IMR-90 (cell line): ENCODE data around the gene TRPM1. TPM values are rescaled to one million over a fixed set of nuclear protein-coding genes. Genes with fewer than 3 reads are reported as not detected.

Experiments
- ATAC-seq: fragments of 200-7000 bp; cut with Tn5 transposase; 2 replicates; pipeline ENCODE4 v1.9.1; 2020; ENCODE audit warnings: low read depth, mild to moderate bottlenecking, moderate library complexity
- BruUV-seq: library from RNA; stranded (reverse); fragments of 400-500 nt; replicated peaks from 2 replicates; lab custom pipeline; 2021; lab: Mats Ljungman, UMichigan
- CTCF ChIA-PET: fragments of 300-600 bp; formaldehyde crosslinking; extraction: SDS; loops from one replicate; lab custom pipeline; 2021; ENCODE audit warnings: antibody characterized with exemption; lab: Yijun Ruan, JAX
- POLR2A ChIA-PET: fragments of 300-600 bp; sonication (Branson Sonifier 250); formaldehyde crosslinking; loops from one replicate; lab custom pipeline; 2022; ENCODE audit warnings: antibody characterized with exemption; ENCODE audit not compliant: unreplicated experiment; lab: Charles Lee
- DNase-seq: peaks from one replicate; pipeline ENCODE4 v3.0.0; 2013
- H2AFZ ChIP-seq: replicated peaks from 2 replicates; pipeline ENCODE3; 2013; ENCODE audit warnings: low read length, mild to moderate bottlenecking; ENCODE audit not compliant: poor library complexity
- H2AK5ac ChIP-seq: 2 replicates; pipeline ENCODE4 v1.6.1; 2013; ENCODE audit warnings: low read depth, low read length, inconsistent platforms
- H2AK9ac ChIP-seq: replicated peaks from 2 replicates; pipeline ENCODE3; 2013; ENCODE audit warnings: mild to moderate bottlenecking, low read depth, low read length, moderate library complexity; ENCODE audit not compliant: poor library complexity
- H2BK120ac ChIP-seq: 2 replicates; pipeline ENCODE4 v1.6.1; 2013; ENCODE audit warnings: low read depth, low read length, inconsistent platforms
- H2BK15ac ChIP-seq: 3 replicates; pipeline ENCODE4 v1.6.1; 2013; ENCODE audit warnings: low read depth, low read length, inconsistent platforms
- H2BK20ac ChIP-seq: 2 replicates; pipeline ENCODE4 v1.6.1; 2013; ENCODE audit warnings: low read depth, mild to moderate bottlenecking, inconsistent platforms, low read length, moderate library complexity
- H2BK5ac ChIP-seq: 2 replicates; pipeline ENCODE4 v1.6.1; 2013; ENCODE audit warnings: mild to moderate bottlenecking, low read depth, low read length, inconsistent platforms; ENCODE audit not compliant: poor library complexity, severe bottlenecking
- H3K14ac ChIP-seq: replicated peaks from 2 replicates; pipeline ENCODE4 v1.6.1; 2013; ENCODE audit warnings: low read depth, low read length, inconsistent platforms
- H3K18ac ChIP-seq: 2 replicates; pipeline ENCODE4 v1.6.1; 2013; ENCODE audit warnings: low read depth, low read length, control low read depth
- H3K23ac ChIP-seq: 2 replicates; pipeline ENCODE4 v1.6.1; 2013; ENCODE audit warnings: low read depth, low read length, inconsistent platforms
- H3K27ac ChIP-seq: 2 replicates; pipeline ENCODE4 v1.5.1; 2013; ENCODE audit warnings: mild to moderate bottlenecking, control low read depth, low read length; ENCODE audit not compliant: insufficient read depth
- H3K27me3 ChIP-seq: 2 replicates; pipeline ENCODE4 v1.6.1; 2013; ENCODE audit warnings: low read length; ENCODE audit not compliant: control insufficient read depth, insufficient read depth
- H3K36me3 ChIP-seq: 2 replicates; pipeline ENCODE4 v1.6.1; 2013; ENCODE audit warnings: low read length, mixed read lengths; ENCODE audit not compliant: control insufficient read depth, insufficient read depth
- H3K4ac ChIP-seq: 2 replicates; pipeline ENCODE4 v1.6.1; 2013; ENCODE audit warnings: low read depth, low read length, inconsistent platforms
- H3K4me1 ChIP-seq: 2 replicates; pipeline ENCODE4 v1.6.1; 2013; ENCODE audit warnings: low read length, mixed read lengths; ENCODE audit not compliant: control insufficient read depth, insufficient read depth
- H3K4me2 ChIP-seq: 2 replicates; pipeline ENCODE4 v1.6.1; 2013; ENCODE audit warnings: low read depth, mild to moderate bottlenecking, control low read depth, low read length, moderate library complexity
- H3K4me3 ChIP-seq: 2 replicates; pipeline ENCODE4 v1.5.1; 2013; ENCODE audit warnings: low read depth, mild to moderate bottlenecking, control low read depth, low read length, moderate library complexity; ENCODE audit not compliant: insufficient read depth
- H3K56ac ChIP-seq: 2 replicates; pipeline ENCODE4 v1.6.1; 2013; ENCODE audit warnings: low read length, inconsistent platforms; ENCODE audit not compliant: insufficient read depth; ENCODE audit errors: extremely low read depth
- H3K79me1 ChIP-seq, 2 experiments: 2 replicates each; pipeline ENCODE4 v1.6.1; 2013; ENCODE audit warnings: low read length in 2 of 2, inconsistent platforms in 1 of 2, low read depth in 1 of 2
- H3K9ac ChIP-seq: 2 replicates; pipeline ENCODE4 v1.6.1; 2013; ENCODE audit warnings: low read depth, low read length, control low read depth
- H3K9me1 ChIP-seq: 2 replicates; pipeline ENCODE4 v1.6.1; 2013; ENCODE audit warnings: low read length, inconsistent platforms; ENCODE audit not compliant: insufficient read depth
- H3K9me3 ChIP-seq: 2 replicates; pipeline ENCODE4 v1.6.1; 2013; ENCODE audit warnings: low read length; ENCODE audit not compliant: control insufficient read depth, insufficient read depth
- H4K20me1 ChIP-seq: 2 replicates; pipeline ENCODE4 v1.6.1; 2013; ENCODE audit warnings: low read length, inconsistent platforms; ENCODE audit not compliant: insufficient read depth
- H4K5ac ChIP-seq: 2 replicates; pipeline ENCODE4 v1.6.1; 2013; ENCODE audit warnings: mild to moderate bottlenecking, low read depth, low read length, control low read depth
- H4K8ac ChIP-seq, 2 experiments: 2 replicates each; pipeline ENCODE4 v1.6.1; 2013; ENCODE audit warnings: low read depth in 2 of 2, low read length in 2 of 2, control low read depth in 1 of 2, inconsistent platforms in 1 of 2
- H4K91ac ChIP-seq: 2 replicates; pipeline ENCODE4 v1.6.1; 2013; ENCODE audit warnings: low read depth, low read length, inconsistent platforms; ENCODE audit not compliant: insufficient read depth
- BHLHE40 ChIP-seq: fragments of 150-350 bp; IDR thresholded peaks from 2 replicates; pipeline ENCODE4 v1.6.1; 2016; ENCODE audit warnings: mild to moderate bottlenecking, low read depth, low read length
- CEBPB ChIP-seq: IDR thresholded peaks from 2 replicates; pipeline ENCODE4 v1.6.1; 2012; ENCODE audit warnings: low read depth, low read length, improper control_type of control experiment
- CHD1 ChIP-seq: IDR thresholded peaks from 2 replicates; pipeline ENCODE4 v1.6.1; 2012; ENCODE audit warnings: low read depth, low read length, improper control_type of control experiment
- ELK1 ChIP-seq: fragments of 150-350 bp; IDR thresholded peaks from 2 replicates; pipeline ENCODE4 v1.6.1; 2016; ENCODE audit warnings: low read depth, mild to moderate bottlenecking, low read length, moderate library complexity, borderline replicate concordance
- FOS ChIP-seq: fragments of 150-350 bp; IDR thresholded peaks from 2 replicates; pipeline ENCODE4 v1.6.1; 2016; ENCODE audit warnings: low read depth, low read length
- MAFK ChIP-seq: IDR thresholded peaks from 2 replicates; pipeline ENCODE4 v1.6.1; 2012; ENCODE audit warnings: low read depth, low read length, improper control_type of control experiment
- MAZ ChIP-seq: IDR thresholded peaks from 2 replicates; pipeline ENCODE4 v1.6.1; 2012; ENCODE audit warnings: low read depth, mild to moderate bottlenecking, low read length, improper control_type of control experiment, moderate library complexity, borderline replicate concordance
- MXI1 ChIP-seq: IDR thresholded peaks from 2 replicates; pipeline ENCODE4 v1.6.1; 2012; ENCODE audit warnings: low read depth, mild to moderate bottlenecking, low read length, moderate library complexity, borderline replicate concordance
- NFE2L2 ChIP-seq: fragments of 150-350 bp; IDR thresholded peaks from 2 replicates; pipeline ENCODE4 v1.6.1; 2016; ENCODE audit warnings: low read depth, mild to moderate bottlenecking, low read length
- POLR2A ChIP-seq: IDR thresholded peaks from 2 replicates; pipeline ENCODE4 v1.6.1; 2012; ENCODE audit warnings: mild to moderate bottlenecking, low read depth, low read length
- RAD21 ChIP-seq: IDR thresholded peaks from 2 replicates; pipeline ENCODE4 v1.6.1; 2012; ENCODE audit warnings: low read length, improper control_type of control experiment
- RCOR1 ChIP-seq: IDR thresholded peaks from 2 replicates; pipeline ENCODE4 v1.6.1; 2012; ENCODE audit warnings: mild to moderate bottlenecking, low read length, improper control_type of control experiment; ENCODE audit not compliant: insufficient replicate concordance
- RFX5 ChIP-seq: IDR thresholded peaks from 2 replicates; pipeline ENCODE4 v1.8.0; 2012; ENCODE audit warnings: low read depth, mild to moderate bottlenecking, low read length, moderate library complexity
- SMC3 ChIP-seq: fragments of 150-350 bp; IDR thresholded peaks from 2 replicates; pipeline ENCODE4 v1.6.1; 2016; ENCODE audit warnings: low read depth, mild to moderate bottlenecking, antibody characterized with exemption, low read length, moderate library complexity
- WGBS, 2 experiments: methylation state at CpG; one replicate each; pipeline versions ENCODE4 v1.1.5 to v1.1.7; 2013; ENCODE audit warnings: missing lambda C conversion rate in 2 of 2; ENCODE audit not compliant: insufficient read length in 1 of 2; ENCODE audit errors: extremely low coverage in 2 of 2; 5-methylcytosine and 5-hydroxymethylcytosine counted together
- dilution Hi-C: fragments of 300-500 bp; cut with HindIII; formaldehyde crosslinking; loops from one replicate; pipeline ENCODE4 v1.14.3; 2018; ENCODE audit warnings: low sequenced_read_pairs; ENCODE audit not compliant: unreplicated experiment
- in situ Hi-C: fragments of 300-500 bp; cut with MboI; formaldehyde crosslinking; loops from 3 replicates; pipeline ENCODE4 v1.14.3; 2019; ENCODE audit warnings: low sequenced_read_pairs, inconsistent platforms, mixed read lengths
- intact Hi-C: fragments of 100-400 bp; cut with micrococcal nuclease; formaldehyde crosslinking; loops from 2 replicates; pipeline ENCODE4 v1.10.0; 2022
- polyA plus RNA-seq, 3 experiments: library from polyadenylated mRNA; depleted of rRNA; stranded (reverse); fragments of >200 nt; gene quantifications; 2 replicates each; pipeline ENCODE4 v1.2.3, GENCODE V29; 2012; ENCODE audit warnings: low replicate concordance in 1 of 3
- total RNA-seq: library from RNA; depleted of rRNA; stranded (reverse); fragments of >200 nt; gene quantifications from 2 replicates; pipeline ENCODE4 v1.2.3, GENCODE V29; 2012
- TF ChIP-seq, protein P1 (sequence below): conservative IDR thresholded peaks from 2 replicates; pipeline ENCODE4 v1.5.1; 2012; ENCODE audit warnings: mild to moderate bottlenecking, low read depth, low read length, improper control_type of control experiment
- TF ChIP-seq, protein P2 (sequence below): fragments of 150-350 bp; IDR thresholded peaks from 2 replicates; pipeline ENCODE4 v1.6.1; 2017; ENCODE audit warnings: mild to moderate bottlenecking, antibody characterized with exemption, low read length, low read depth

Gene TRPM1
- total and polyA plus RNA-seq, 2 of the 4 experiments (the other 2 are of a cell fraction) = not detected

GRCh38 chr15:31096563-31096962 lies 5.0 kb downstream of the TRPM1 start:
- H3K4me1 ChIP-seq = peaks cover 5% of the 10 kb centered on the region
- no TSS peak for BruUV-seq

More at GRCh38 chr15:31096563-31096962, 5.0 kb downstream of the TRPM1 start:
- no peak overlapping the region for H3K14ac ChIP-seq
- H4K91ac ChIP-seq = no peak overlapping the region
- dilution Hi-C loops = no loop called here
- H3K4ac ChIP-seq = no peak overlapping the region
- H3K27me3 ChIP-seq = peaks cover 18% of the 10 kb centered on the region
- ATAC-seq (no peak), DNase-seq (no peak)
- H2BK20ac ChIP-seq = no peak overlapping the region
- no peak overlapping the region for H3K27ac ChIP-seq
- H3K56ac ChIP-seq = no peak overlapping the region
- H3K18ac ChIP-seq = no peak overlapping the region
- H3K4me2 ChIP-seq = no peak overlapping the region
- no peak for TF ChIP-seq POLR2A
- no peak for TF ChIP-seq SMC3
- no peak for TF ChIP-seq CEBPB
- TF ChIP-seq MAFK = no peak
- no peak for TF ChIP-seq ELK1
- TF ChIP-seq, protein P1, sequence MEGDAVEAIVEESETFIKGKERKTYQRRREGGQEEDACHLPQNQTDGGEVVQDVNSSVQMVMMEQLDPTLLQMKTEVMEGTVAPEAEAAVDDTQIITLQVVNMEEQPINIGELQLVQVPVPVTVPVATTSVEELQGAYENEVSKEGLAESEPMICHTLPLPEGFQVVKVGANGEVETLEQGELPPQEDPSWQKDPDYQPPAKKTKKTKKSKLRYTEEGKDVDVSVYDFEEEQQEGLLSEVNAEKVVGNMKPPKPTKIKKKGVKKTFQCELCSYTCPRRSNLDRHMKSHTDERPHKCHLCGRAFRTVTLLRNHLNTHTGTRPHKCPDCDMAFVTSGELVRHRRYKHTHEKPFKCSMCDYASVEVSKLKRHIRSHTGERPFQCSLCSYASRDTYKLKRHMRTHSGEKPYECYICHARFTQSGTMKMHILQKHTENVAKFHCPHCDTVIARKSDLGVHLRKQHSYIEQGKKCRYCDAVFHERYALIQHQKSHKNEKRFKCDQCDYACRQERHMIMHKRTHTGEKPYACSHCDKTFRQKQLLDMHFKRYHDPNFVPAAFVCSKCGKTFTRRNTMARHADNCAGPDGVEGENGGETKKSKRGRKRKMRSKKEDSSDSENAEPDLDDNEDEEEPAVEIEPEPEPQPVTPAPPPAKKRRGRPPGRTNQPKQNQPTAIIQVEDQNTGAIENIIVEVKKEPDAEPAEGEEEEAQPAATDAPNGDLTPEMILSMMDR = no peak
- TF ChIP-seq RAD21 = no peak
- TF ChIP-seq NFE2L2 = no peak
- TF ChIP-seq MXI1 = no peak
- no peak for TF ChIP-seq RFX5
- TF ChIP-seq, protein P2, sequence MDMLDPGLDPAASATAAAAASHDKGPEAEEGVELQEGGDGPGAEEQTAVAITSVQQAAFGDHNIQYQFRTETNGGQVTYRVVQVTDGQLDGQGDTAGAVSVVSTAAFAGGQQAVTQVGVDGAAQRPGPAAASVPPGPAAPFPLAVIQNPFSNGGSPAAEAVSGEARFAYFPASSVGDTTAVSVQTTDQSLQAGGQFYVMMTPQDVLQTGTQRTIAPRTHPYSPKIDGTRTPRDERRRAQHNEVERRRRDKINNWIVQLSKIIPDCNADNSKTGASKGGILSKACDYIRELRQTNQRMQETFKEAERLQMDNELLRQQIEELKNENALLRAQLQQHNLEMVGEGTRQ = no peak
- no peak for TF ChIP-seq RCOR1
- no peak for TF ChIP-seq MAZ
- TF ChIP-seq CHD1 = no peak
- TF ChIP-seq FOS = no peak
- TF ChIP-seq BHLHE40 = no peak
- no peak overlapping the region for H2AFZ ChIP-seq
- no peaks in the 10 kb centered on the region; the same call in 1 of the 2 replicates for H4K20me1 ChIP-seq
- 0 out of 2 replicates have a peak, but pooled peaks cover 2% of the 10 kb centered on the region for H3K9me1 ChIP-seq
- in situ Hi-C loops = no loop called here
- no peak overlapping the region for H4K8ac ChIP-seq
- 100% methylated on average over 1 of the region's 5 CpGs; no CpG with 5 or more reads in 1 of the 2 experiments for WGBS, 2 experiments
- intact Hi-C loops = no loop called here
- no peak overlapping the region for H2AK9ac ChIP-seq
- H3K9ac ChIP-seq = no peak overlapping the region
- no peak overlapping the region for H3K23ac ChIP-seq
- CTCF ChIA-PET = no interaction called here
- H2BK120ac ChIP-seq = no peak overlapping the region
- no peaks in the 10 kb centered on the region for H3K79me1 ChIP-seq
- H4K5ac ChIP-seq = no peak overlapping the region
- POLR2A ChIA-PET = no interaction called here
- no peak overlapping the region for H2BK5ac ChIP-seq
- H2BK15ac ChIP-seq = no peak overlapping the region
- H2AK5ac ChIP-seq = no peak overlapping the region
- no peaks in the 10 kb centered on the region for H3K9me3 ChIP-seq
- no peak overlapping the region for H3K4me3 ChIP-seq
- H3K36me3 ChIP-seq = no peaks in the 10 kb centered on the region
